GM12892 (cell line): ENCODE measurements around the gene FSTL5.

ENCODE experiments used
- DNase-seq: peaks from one replicate; pipeline ENCODE4 v3.0.0; 2011; ENCODE audit not compliant: insufficient read length
- FAIRE-seq: peaks from 2 replicates; lab custom pipeline; 2011; peaks lifted over from hg19 to GRCh38; lab: Jason Lieb, UNC
- POLR2A ChIP-seq: IDR thresholded peaks from 2 replicates; pipeline ENCODE4 v1.6.1; 2011; ENCODE audit warnings: low read depth, low read length, control low read depth
- POLR2AphosphoS5 ChIP-seq: IDR thresholded peaks from 2 replicates; pipeline ENCODE4 v1.6.1; 2011; ENCODE audit warnings: low read depth, low read length, control low read depth
- TAF1 ChIP-seq: IDR thresholded peaks from 2 replicates; pipeline ENCODE4 v1.6.1; 2011; ENCODE audit warnings: low read depth, mild to moderate bottlenecking, control low read depth, low read length, borderline replicate concordance

FSTL5 gene

GRCh38 chr4:161704040-161704439, 459.8 kb downstream of the FSTL5 start:
- TF ChIP-seq POLR2A, result no peak
- no peak for TF ChIP-seq POLR2AphosphoS5
- TF ChIP-seq TAF1, result no peak
- DNase-seq (no peak), FAIRE-seq (no peak)

GRCh38 chr4:161702287-161702686, 461.5 kb downstream of the FSTL5 start:
- DNase-seq, result no peak
- no peak for TF ChIP-seq POLR2A
- no peak for TF ChIP-seq TAF1
- FAIRE-seq, result no peak

- FAIRE-seq (no peak), DNase-seq (no peak)
- TF ChIP-seq POLR2AphosphoS5 (no peak), TAF1 (no peak), POLR2A (no peak)
Observed at GRCh38 chr4:161696944-161697343, 466.9 kb downstream of the FSTL5 start.

- TF ChIP-seq POLR2AphosphoS5, result no peak
- FAIRE-seq (no peak), DNase-seq (no peak)
Observed at GRCh38 chr4:161680146-161680545, 483.7 kb downstream of the FSTL5 start.

- no peak for FAIRE-seq
- no peak for TF ChIP-seq TAF1
- no peak for TF ChIP-seq POLR2AphosphoS5
- no peak for TF ChIP-seq POLR2A
- no peak for DNase-seq
Observed at GRCh38 chr4:161664740-161665139, 499.1 kb downstream of the FSTL5 start.

GRCh38 chr4:161663844-161664243, 500.0 kb downstream of the FSTL5 start:
- TF ChIP-seq POLR2A (no peak), TAF1 (no peak), POLR2AphosphoS5 (no peak)
- no peak for FAIRE-seq
- DNase-seq, result no peak

- DNase-seq, result no peak
- TF ChIP-seq TAF1 (no peak), POLR2AphosphoS5 (no peak), POLR2A (no peak)
- FAIRE-seq, result no peak
Observed at GRCh38 chr4:161658676-161659075, 505.1 kb downstream of the FSTL5 start.

- no peak for TF ChIP-seq POLR2A
- TF ChIP-seq POLR2AphosphoS5, result no peak
- no peak for TF ChIP-seq TAF1
- DNase-seq (no peak), FAIRE-seq (no peak)
Observed at GRCh38 chr4:161657616-161658015, 506.2 kb downstream of the FSTL5 start.

GRCh38 chr4:161656594-161656993, 507.2 kb downstream of the FSTL5 start:
- TF ChIP-seq POLR2A (no peak), POLR2AphosphoS5 (no peak), TAF1 (no peak)
- no peak for FAIRE-seq
- no peak for DNase-seq

GRCh38 chr4:161655148-161655547, 508.7 kb downstream of the FSTL5 start:
- DNase-seq (no peak), FAIRE-seq (no peak)
- TF ChIP-seq POLR2A, result no peak
- TF ChIP-seq POLR2AphosphoS5, result no peak
- no peak for TF ChIP-seq TAF1

GRCh38 chr4:161653697-161654096, 510.1 kb downstream of the FSTL5 start:
- FAIRE-seq (no peak), DNase-seq (no peak)
- TF ChIP-seq POLR2A (no peak), TAF1 (no peak)

- DNase-seq (no peak), FAIRE-seq (no peak)
- no peak for TF ChIP-seq TAF1
- TF ChIP-seq POLR2A, result no peak
- no peak for TF ChIP-seq POLR2AphosphoS5
Observed at GRCh38 chr4:161651586-161651985, 512.2 kb downstream of the FSTL5 start.

- DNase-seq (no peak), FAIRE-seq (no peak)
- no peak for TF ChIP-seq POLR2AphosphoS5
- no peak for TF ChIP-seq POLR2A
- no peak for TF ChIP-seq TAF1
Observed at GRCh38 chr4:161650812-161651211, 513.0 kb downstream of the FSTL5 start.

- FAIRE-seq (no peak), DNase-seq (no peak)
- TF ChIP-seq POLR2A (no peak), TAF1 (no peak), POLR2AphosphoS5 (no peak)
Observed at GRCh38 chr4:161647757-161648156, 516.0 kb downstream of the FSTL5 start.
